ENCODE results near the gene FCN1.

The FCN1 gene

DNA sequence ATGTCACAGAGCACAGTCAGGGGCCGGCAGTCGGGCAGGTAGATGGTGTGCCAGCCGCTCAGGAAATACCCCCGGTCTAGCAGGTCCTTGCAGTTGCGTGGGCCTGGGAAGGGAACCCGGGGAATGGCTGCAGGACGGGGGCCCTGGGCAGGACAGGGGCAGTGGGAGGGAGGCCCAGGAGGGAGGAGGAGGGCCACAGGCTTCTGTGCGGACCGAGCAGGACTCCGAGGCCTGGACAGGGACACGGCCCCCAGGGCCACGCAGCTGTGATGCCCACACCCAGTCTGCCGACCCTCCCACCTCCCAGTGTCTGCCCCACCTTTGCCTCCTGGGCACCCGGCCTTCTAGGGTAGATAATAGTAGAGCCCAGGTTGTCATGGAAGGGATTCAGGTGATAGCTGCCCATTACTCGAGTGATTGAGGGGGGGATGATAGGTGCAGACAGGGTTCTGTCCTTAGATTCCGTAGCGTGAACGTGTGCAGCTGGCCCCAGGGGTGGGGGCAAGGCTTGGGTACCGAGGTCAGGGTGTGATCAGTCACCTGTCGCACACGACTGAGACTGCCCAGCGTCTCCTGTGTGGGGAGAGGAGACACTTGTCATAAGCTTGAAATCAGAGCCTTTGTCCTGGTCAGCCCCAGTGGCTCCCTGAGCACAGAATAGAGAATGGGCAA, 4.5 kb downstream of the FCN1 start:
- DNase-seq, result no peak

DNA sequence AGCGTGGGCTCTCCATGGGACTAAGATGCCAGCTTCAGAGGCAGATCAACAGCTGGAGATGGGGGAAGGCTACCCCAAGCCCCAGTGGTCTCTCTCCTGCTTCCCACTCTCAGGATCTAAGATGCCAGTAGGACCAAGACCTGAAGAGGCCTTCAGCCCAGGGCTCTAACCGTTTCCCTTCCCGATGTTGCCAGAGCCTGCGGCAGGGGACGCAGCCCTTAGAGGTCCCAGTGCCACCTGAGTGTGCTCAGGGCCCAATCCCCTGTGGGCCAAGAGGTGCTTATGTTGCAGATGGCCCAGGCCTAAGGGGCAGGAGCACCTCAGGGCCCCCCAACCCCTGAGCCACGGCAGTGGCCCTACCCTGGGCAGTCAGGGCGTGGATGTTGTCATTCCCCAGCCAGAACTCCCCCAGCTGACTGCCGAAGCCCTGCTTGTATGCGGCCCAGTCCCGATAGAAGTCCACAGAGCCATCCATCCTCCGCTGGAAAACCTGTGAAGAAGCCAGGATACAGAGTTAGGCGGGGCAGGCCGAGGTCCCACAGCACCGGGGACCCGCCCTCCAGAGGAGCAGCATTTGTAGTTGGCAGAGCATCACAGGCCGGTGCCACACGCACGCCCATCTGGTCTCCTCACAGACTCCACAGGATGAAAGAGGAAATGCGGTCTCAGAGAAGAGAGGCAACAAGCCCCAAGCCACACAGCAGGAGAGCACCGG, 5.4 kb downstream of the FCN1 start:
- DNase-seq, result no peak

DNA sequence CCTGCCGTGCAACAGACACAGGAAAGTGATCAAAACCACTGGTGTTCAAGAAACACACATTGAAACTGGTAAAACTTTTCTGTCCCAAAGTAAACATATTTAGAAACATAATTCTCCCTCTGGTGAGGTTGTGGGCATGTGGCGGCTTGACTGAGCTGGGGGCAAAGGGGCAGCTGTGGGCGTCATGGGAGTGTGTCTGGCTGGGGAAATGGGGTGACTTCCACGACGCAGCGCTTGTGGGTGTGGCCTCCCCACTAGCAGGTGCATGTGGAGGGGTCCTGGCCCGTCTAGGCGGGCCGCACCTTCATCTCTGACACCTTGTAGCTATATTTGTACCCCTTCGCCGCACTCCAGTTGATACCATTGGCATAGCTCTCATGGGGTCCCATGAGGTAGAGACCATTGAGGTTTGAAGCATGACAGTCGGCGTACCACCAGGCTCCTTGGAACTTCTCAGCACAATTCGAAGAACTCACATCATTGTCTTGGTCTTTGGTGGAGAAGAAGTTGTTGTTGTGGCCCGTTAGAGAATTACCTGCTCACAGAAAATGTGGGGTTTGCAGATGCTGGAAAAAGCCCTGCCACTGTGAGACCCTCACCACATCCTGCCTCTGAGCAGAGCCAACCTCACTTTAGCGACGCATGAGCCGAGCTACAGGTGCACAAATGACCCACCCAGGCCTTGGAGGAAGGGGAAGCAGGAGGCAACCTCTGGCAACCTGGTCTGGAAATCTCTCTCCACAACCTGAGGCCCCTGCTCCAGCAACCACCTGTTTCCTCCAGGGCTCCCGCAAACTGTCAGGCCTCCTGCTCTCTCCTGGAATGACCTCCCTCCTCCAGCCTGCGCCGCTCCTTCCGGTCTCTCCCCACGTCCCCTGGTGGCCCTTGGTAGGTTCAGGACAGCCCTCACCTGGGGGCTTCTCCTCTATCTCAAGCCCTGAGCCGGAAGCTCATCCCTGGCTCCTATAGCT, 7.9 kb downstream of the FCN1 start:
- DNase-seq, result no peak

DNA sequence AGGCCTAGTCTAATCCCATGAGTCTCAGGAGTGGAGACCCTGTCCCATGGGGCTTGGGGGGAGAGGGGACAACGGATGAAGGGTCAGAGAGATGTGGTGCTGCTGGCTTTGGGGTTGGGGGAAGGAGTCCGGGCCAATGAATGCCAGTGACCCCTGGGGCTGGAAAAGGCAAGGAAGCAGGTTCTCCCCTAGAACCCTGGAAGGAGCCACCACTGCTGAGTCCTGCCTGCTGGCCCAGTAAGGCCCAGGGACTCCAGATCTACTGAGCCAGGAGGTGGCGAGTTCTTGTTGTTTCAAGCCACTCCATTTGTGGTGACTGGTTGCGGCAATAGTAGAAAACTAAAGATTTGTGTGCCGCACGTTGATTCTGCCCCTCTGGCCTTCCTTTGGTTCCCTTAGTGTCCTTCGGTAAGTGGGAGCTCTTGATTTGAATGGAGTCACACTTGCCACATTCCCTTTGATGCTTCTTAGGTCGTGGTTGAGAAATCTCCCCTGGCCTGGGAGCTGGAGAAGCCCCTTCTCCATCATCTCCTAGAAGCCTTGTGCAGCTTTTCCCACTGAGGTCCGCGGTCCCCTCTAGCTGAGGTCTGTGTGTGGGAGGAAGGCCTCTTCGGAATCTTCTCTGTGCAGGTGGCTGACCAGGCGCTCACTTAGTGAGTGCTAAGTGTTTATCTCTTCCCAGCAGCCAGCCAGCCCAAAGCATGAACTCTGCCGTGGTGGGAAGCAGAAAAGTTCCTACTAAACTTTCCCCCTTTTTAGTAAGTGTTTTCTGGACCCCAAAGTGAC, 9.0 kb downstream of the FCN1 start:
- DNase-seq, result no peak

DNA sequence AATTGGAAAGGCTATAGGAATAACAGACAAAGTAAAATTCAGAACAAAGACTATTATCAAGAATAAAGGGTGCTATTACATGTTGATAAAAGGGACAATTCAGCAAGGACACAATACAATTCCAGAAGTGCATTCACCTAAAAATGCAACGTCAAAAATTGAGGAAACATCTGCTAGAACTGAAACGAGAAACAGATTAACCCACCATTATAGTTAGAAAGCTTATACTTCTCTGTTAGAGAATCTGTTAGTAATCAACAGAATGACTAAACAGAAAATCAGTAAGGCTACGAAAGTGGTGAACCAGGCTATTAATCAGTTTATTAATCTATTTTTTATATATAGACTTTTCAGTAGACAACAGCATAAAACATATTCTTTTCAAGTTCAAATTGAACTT, 14.8 kb downstream of the FCN1 start:
- no peak for DNase-seq

DNA sequence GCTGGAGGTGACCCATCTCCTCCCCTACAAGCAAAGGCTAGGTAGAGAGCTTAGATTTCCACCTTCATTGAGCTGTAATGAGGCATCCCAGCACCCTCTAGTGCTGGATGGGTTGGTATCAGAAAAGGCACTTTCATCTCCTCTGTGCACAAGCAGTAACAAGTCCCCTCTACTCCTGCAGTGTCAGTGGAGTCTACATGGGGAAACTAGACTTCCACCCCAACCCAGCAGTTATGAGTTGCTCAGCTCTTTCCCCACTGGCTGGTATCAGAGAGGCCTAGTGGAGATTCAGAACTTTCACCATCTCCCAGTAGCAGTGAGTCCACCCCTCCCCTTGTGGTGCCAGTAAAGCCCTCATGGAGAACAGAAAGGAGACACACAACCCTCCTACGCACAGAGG, 17.9 kb downstream of the FCN1 start:
- DNase-seq, result no peak

DNA sequence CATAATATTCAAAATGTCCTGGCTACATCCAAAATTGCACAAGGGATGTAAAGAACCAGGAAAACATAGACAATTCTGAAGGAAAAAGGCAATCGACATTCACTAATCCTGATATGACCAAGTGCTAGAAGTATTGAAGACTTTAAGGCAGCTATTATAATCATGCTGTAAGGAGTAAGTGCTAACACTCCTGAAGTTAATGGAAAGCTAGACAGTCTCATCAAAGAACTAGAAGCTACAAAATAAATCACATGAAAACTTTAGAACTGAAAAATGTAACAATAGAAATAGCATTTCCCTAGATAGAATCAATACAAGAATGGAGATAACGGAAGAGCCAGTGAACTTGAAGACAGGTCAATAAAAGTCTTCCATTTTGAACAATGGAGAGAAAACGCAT, 18.5 kb downstream of the FCN1 start:
- no peak for DNase-seq

DNA sequence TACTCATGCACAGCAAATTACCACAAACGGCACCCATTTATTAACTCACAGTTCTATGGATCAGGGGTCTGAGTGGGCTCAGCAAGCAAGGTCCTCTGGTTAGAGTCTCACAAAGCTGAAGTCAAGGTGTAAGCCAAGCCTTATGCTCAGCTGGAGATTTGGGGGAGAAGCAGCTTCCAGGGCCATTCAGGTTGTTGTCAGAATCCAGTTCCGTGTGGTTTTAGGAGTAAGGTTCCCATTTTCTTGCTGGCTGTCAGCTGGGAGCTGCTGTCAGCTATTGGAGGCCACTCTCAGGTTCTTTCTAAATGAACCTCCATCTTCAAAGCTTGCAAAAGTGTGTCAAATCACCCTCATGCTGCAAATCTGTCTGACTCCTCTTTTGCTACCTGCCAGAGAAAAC, 19.4 kb downstream of the FCN1 start:
- no peak for DNase-seq

DNA sequence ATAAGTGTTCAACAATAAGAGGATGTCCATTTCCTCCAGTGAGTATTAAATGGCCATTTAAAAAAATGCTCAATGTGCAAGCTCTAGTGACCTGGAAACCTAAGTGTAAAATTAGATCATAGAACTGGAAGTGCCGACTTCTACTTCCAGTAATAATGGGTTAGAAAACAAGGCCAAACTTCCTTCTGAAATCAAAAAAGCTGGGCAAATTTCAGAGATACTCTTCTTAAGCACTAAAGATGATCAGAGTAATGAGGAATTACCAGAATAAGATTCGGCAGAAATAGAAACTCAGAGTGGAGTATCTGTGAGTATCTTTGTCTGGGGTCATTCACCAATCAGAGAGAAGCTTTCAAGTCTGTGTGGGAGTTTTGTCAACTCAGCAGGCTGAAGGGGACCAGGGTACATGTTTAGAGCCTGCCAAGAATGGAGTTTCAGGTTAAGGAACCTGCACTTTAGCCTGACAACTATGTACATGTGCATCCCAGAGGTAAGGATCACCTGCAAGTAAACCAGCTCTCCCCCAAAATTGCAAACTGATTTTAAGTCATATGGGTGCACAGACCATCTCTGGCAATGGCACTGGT, 20.0 kb downstream of the FCN1 start:
- no peak for DNase-seq

DNA sequence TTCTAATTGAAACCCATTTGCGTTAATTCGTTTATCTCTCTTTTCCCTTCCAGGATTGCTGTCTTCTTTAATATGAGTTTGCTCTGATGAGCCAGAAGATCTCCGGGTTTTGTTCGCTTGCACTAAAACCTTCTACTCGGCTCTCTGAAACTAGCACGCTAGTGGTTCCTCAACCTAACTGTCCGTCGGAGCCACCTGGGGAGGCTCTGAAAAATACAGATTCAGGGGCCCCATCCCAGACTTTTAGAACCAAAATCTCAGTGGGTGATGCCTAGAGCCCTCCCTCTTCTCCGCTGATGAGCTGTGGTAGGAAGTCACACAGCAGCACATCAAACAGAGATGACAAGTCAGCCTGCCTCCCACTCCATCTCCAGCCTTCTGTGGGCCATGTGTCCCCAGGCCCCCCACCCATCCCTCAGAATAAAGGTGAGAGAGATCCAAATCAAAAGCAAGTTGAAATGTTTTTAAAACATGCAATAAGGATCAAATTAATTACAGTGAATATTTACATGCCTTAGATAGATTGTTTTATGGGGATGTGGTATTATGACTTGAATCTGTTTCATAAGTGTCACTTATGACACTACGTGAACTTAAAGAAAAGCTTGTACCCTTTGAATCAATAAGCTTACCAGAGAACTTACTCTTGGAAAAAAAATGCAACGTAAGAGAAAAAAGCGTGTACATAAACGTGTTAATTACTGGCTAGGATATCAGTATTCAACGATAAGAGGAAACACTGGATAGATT, 20.7 kb downstream of the FCN1 start:
- no peak for DNase-seq

DNA sequence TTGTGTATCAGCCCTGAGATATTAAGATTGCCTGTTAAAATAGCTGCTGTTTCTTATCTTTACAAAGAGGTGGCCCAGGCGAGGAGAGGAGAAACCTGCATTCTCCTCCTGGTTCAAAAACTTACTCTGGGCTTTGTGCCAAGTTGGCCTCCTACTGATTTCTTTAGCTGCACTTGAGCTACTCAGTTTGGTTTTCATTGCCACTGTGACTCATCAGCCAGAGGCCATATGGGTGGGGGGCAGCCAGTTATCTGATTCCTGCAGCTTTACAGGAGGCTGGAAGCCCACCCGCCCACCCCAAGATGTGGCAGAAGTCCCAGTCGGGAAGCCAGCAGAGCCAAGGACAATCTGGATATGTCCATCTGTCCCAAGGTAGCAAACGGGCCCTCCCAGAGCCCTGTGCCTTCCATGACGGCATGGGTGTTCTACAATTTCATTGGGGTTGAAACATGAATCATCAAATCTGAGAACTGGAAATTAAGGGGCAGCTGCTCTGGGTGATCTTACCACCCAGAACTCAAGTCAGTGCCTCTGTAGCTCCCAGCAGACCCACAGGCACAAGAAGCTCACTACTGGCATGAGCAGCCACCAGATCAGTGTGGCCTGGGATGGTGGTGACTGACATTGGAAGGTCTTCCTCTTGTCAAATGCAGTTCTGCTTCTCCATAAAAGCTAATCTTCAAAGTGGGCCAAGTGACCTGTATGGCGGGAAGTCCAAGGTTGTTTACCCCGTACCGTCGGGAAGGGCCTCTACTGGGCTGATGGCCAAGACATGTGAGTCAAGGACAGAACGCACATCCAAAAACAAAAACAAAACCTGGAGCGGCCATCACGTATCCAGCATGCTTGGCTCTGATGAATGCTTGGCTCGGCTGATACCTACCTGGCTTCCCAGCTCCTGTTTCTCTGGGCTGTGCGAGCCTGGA, 21.5 kb downstream of the FCN1 start:
- DNase-seq, result no peak

DNA sequence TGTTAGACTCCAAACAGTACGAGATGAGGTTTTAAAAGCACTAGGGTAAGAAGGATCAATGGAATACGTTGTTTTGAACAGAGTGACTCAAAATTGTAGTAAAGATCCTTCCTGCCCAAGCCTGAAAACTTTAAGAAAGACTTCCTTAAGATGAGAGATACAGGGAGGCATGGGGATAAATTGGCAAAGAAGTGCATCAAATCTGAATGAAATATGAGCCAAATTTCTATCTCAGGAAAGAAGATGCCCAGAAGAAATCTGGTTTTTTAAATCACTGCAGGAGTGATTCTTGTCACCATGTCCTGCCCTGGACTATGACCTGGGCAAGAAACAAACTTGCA, 22.2 kb downstream of the FCN1 start:
- no peak for DNase-seq

DNA sequence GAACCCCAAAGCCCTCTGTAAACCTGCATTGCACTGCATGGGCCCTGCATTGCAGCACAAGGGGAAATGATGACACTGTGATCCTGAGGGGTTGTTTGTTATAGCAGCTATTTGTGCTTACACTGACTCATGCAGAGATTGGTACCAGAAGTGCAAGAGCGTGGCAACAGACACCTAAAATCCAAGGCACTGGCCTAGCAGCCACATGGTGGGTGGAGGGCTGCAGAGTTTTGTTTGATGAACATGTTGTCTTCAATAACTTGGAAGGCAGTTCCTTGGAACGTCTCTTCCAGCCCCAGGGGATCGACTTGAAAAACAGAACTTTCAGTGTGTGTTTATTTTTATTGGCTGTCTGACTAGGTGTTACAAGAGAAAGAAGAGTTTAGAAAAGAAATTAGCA, 22.6 kb downstream of the FCN1 start:
- no peak for DNase-seq

DNA sequence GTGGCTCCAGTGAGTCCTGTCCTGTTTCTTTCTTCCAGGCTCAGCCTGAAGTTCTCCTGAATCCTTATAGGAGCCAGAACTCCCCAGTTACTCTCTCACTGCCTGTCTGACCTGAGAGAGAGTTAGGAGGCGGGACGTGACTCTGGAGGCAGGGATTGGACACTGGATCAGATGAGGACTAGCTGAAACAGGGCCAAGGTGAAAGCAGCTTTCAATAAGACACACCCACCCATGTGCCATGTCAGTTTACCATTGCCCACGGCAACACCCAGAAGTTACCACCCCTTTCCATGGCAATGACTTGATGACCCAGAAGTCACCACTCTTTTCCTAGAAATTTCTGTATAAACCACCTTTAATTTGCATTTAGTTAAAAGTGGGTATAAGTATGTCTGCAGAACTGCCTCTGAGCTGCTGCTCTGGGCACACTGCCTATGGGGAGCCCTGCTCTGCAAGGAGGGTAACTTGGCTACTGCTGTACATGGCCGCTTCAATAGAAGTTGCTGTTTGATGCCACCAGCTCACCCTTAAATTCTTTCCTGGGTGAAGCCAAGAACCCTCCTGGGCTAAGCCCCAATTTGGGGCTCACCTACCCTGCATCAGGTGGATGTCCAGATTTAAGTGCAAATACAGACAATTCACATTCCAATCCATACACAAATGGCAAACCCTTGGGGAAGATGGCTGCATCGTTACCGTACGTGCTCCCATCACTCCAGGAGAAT, 23.4 kb downstream of the FCN1 start:
- no peak for DNase-seq

DNA sequence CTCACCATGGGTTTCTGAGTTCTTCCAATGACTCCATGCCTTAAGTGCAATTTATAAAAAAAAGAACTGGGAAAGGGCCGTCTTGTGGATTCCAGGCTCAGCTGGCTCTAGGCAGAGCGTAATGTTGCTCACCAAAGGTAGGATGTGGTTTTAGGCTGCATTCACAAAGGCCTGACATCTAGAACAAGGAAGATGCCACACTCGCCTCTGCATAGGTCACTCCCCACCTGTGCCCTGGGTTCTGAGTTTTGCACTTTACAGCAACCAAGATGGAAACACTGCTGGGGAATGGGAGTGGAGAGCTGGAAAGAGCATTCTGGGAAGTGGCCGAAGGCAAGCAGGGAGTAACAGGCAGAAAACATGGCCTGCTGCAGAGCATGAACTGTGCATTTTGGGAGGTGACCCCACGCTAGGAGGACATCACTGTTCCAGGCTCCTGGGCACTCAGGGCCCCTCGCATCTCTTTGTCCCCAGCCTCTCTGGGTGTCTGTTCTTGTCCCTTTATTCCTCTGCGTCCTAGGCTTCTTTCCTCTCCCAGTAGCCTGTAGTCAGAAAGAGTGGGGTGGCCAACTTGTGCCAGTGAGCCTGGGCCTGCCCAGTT, 24.8 kb downstream of the FCN1 start:
- DNase-seq, result no peak

DNA sequence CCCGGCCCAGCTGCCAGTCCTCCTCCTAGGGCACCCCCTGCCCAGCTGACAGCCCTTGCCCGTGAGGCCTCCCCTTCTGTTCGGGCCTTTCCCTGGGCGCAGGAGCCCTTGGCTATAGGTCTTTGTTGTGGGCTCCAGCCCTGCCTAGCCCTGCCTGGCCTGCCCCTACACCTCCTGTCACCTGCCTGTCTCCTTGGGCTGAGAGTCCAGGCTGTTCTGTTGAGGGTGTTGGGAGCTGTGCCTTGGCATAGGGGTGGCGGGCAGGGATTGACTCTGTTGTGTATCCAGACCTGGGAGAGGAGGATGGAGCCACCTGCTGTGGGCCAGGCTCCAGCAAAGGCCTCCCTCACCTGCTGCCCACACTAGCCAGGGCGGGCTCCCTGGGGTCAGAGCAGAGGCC, 25.5 kb downstream of the FCN1 start:
- no peak for DNase-seq

DNA sequence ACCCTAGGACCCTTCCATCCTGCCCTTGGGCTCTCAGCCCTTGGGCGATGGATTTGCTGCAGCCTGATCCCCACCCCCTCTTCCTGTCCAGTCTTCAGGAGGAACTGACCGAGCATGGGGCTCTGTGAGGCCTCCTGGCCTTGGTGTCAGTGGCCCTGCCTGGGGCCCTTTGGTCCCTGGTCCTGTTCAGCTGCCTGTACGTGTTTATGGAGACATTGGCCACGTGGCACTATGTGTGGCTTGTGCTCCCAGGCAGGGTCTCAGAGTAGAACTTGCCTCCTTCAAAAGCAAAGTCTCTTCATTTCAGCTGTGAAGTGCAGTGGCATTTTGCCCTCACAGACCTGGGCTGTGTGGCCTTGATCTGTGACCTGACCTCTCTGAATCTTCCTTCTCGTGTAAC, 26.0 kb downstream of the FCN1 start:
- no peak for DNase-seq

DNA sequence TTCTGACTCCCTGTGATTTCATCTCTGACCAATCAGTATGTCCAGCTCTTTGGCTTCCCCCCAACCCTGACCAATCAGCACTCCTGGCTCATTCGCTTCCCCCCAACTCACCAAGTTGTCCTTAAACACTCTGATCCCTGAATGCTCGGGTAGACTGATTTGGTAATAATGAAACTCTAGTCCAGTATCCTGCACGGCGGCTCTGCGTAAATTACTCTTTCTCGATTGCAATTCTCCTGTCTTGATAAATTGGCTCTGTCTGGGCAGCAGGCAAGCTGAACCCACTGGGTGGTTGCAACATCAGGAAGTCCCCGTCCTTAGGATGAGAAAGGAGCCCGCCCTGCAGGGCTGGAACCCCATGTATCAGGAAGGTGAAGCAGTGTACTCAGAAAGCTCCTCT, 26.7 kb downstream of the FCN1 start:
- DNase-seq, result no peak

DNA sequence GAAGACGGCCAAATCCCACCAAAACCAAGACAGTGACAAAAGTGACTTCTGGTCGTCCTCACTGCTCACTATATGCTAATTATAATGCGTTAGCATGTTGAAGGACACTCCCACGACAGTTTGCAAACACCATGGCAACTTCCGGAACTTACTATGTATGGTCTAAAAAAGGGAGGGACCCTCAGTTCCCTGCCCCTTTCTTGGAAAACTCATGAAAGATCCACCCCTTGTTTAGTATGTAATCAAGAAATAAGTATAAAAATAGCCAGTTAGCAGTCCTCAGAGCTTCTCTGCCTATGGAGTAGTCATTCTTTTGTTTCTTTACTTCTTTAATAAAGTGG, 27.6 kb downstream of the FCN1 start:
- DNase-seq, result no peak
